HFFc6 (cell line): ENCODE measurements around the gene POPDC3. TPM values are rescaled to one million over a fixed set of nuclear protein-coding genes. Genes with fewer than 3 reads are reported as not detected.
"Not testable (repeated sequence)": the region's sequence is repeated elsewhere in the genome, so short reads cannot be mapped to it uniquely, and the experiment has no call there.

Experiments
- DNase-seq: peaks from one replicate; pipeline ENCODE4 v3.0.0-alpha.2; 2018
- H3K27ac Mint-ChIP-seq: 2 replicates; pipeline ENCODE4 v1.8.0; 2020; ENCODE audit warnings: mild to moderate bottlenecking, mixed read lengths
- H3K27me3 Mint-ChIP-seq: 2 replicates; pipeline ENCODE4 v1.8.0; 2021; ENCODE audit warnings: mild to moderate bottlenecking, moderate library complexity, mixed read lengths; ENCODE audit not compliant: insufficient read depth
- H3K36me3 Mint-ChIP-seq: 2 replicates; pipeline ENCODE4 v1.8.0; 2021; ENCODE audit warnings: low read depth, mixed read lengths
- H3K4me1 Mint-ChIP-seq: 2 replicates; pipeline ENCODE4 v1.8.0; 2020; ENCODE audit warnings: low read depth, mixed read lengths
- H3K4me3 Mint-ChIP-seq: 2 replicates; pipeline ENCODE4 v1.8.0; 2020; ENCODE audit warnings: mild to moderate bottlenecking, moderate library complexity, mixed read lengths
- H3K9me3 Mint-ChIP-seq: 2 replicates; pipeline ENCODE4 v1.8.0; 2020; ENCODE audit warnings: mild to moderate bottlenecking, mixed read lengths
- CTCF ChIP-seq: fragments of 200-600 bp; sonication (generic); IDR thresholded peaks from 2 replicates; pipeline ENCODE4 v1.5.0; 2021; ENCODE audit warnings: antibody characterized with exemption, mild to moderate bottlenecking
- total RNA-seq, 6 experiments: library from RNA; stranded (reverse); fragmentation: NEBNext Ultra II Directional; extraction: Animal tissue kit (Norgen Biotek cat#: 25700); gene quantifications; 2 replicates in 1 of 6; 3 replicates in 5 of 6; pipeline ENCODE4 v1.2.3, GENCODE V29; 2021

Gene POPDC3
- total RNA-seq, 6 experiments from 2014 or later = 15.4 to 24.1 (median 21.2) TPM

GRCh38 chr6:105178636-105179035 is 1.2 kb downstream of the POPDC3 start:
- H3K27me3 Mint-ChIP-seq = no peaks in the 10 kb centered on the region; the same call in 1 of the 2 replicates
- no peak for TF ChIP-seq CTCF
- H3K27ac Mint-ChIP-seq = peak overlapping the region; percentile 98
- peak overlapping the region; percentile 90 for H3K4me3 Mint-ChIP-seq
- no peak for DNase-seq
- peaks cover 49% of the 10 kb centered on the region for H3K4me1 Mint-ChIP-seq
- peaks cover 10% of the 10 kb centered on the region for H3K36me3 Mint-ChIP-seq
- peaks cover 14% of the 10 kb centered on the region for H3K9me3 Mint-ChIP-seq

- DNase-seq = peak; percentile 96
- Mint-ChIP-seq H3K4me1 (peaks cover 49% of the 10 kb centered on the region), H3K9me3 (peaks cover 14% of the 10 kb centered on the region), H3K4me3 (peak overlapping the region; percentile 90), H3K27ac (peak overlapping the region; percentile 98), H3K36me3 (peaks cover 10% of the 10 kb centered on the region), H3K27me3 (no peaks in the 10 kb centered on the region; the same call in 1 of the 2 replicates)
- TF ChIP-seq CTCF = no peak
Observed at GRCh38 chr6:105178110-105178509, 1.7 kb downstream of the POPDC3 start.

- no peak for DNase-seq
- H3K4me3 Mint-ChIP-seq = no peak overlapping the region
- peaks cover 10% of the 10 kb centered on the region for H3K36me3 Mint-ChIP-seq
- peaks cover 14% of the 10 kb centered on the region for H3K9me3 Mint-ChIP-seq
- no peaks in the 10 kb centered on the region; the same call in 1 of the 2 replicates for H3K27me3 Mint-ChIP-seq
- H3K27ac Mint-ChIP-seq = peak overlapping the region; percentile 98
- no peak for TF ChIP-seq CTCF
- H3K4me1 Mint-ChIP-seq = peaks cover 44% of the 10 kb centered on the region
Observed at GRCh38 chr6:105177556-105177955, 2.3 kb downstream of the POPDC3 start.

GRCh38 chr6:105174512-105174911 is 5.3 kb downstream of the POPDC3 start:
- peak overlapping the region; percentile 76 for H3K4me3 Mint-ChIP-seq
- no peaks in the 10 kb centered on the region for H3K27me3 Mint-ChIP-seq
- peaks cover 10% of the 10 kb centered on the region for H3K36me3 Mint-ChIP-seq
- peaks cover 14% of the 10 kb centered on the region for H3K9me3 Mint-ChIP-seq
- H3K4me1 Mint-ChIP-seq = peaks cover 48% of the 10 kb centered on the region
- peak; percentile 92 for DNase-seq
- H3K27ac Mint-ChIP-seq = peak overlapping the region; percentile 90
- no peak; the same call in 1 of the 2 replicates for TF ChIP-seq CTCF

- DNase-seq, H3K27ac Mint-ChIP-seq, H3K4me3 Mint-ChIP-seq, H3K36me3 Mint-ChIP-seq, H3K27me3 Mint-ChIP-seq, H3K9me3 Mint-ChIP-seq: not testable (repeated sequence)
- H3K4me1 Mint-ChIP-seq = peaks cover 41% of the 10 kb centered on the region
Observed at GRCh38 chr6:105172515-105172914, 7.3 kb downstream of the POPDC3 start.

GRCh38 chr6:105170059-105170458 is 9.8 kb downstream of the POPDC3 start:
- TF ChIP-seq CTCF = no peak
- DNase-seq = peak; percentile 41
- peak overlapping the region; percentile 52; the same call in 1 of the 2 replicates for H3K4me3 Mint-ChIP-seq

More at GRCh38 chr6:105170059-105170458, 9.8 kb downstream of the POPDC3 start:
- H3K36me3 Mint-ChIP-seq = no peaks in the 10 kb centered on the region; the same call in 1 of the 2 replicates
- H3K27ac Mint-ChIP-seq = peak overlapping the region; percentile 75
- H3K9me3 Mint-ChIP-seq = no peaks in the 10 kb centered on the region
- no peaks in the 10 kb centered on the region for H3K27me3 Mint-ChIP-seq
- peaks cover 52% of the 10 kb centered on the region for H3K4me1 Mint-ChIP-seq
